Liver (tissue), 3 donors: ENCODE results near the gene S100A12.

Experiments
- FOXA2 ChIP-seq: IDR thresholded peaks from 2 replicates; pipeline ENCODE4 v1.6.1; 2016; ENCODE audit warnings: antibody characterized with exemption
- GABPA ChIP-seq, 2 donors: IDR thresholded peaks in 1 of 2; conservative IDR thresholded peaks in 1 of 2; 2 replicates each; pipeline ENCODE4 v1.6.1; 2016; ENCODE audit warnings: antibody characterized with exemption in 2 of 2, mild to moderate bottlenecking in 1 of 2, moderate library complexity in 1 of 2
- HNF4G ChIP-seq: IDR thresholded peaks from 2 replicates; pipeline ENCODE4 v1.6.1; 2016; ENCODE audit warnings: antibody characterized with exemption
- JUND ChIP-seq, 2 donors: IDR thresholded peaks; 2 replicates each; pipeline ENCODE4 v1.6.1; 2016; ENCODE audit warnings: antibody characterized with exemption in 2 of 2
- RAD21 ChIP-seq, 2 donors: IDR thresholded peaks; 2 replicates each; pipeline ENCODE4 v1.6.1; 2016; ENCODE audit warnings: antibody characterized with exemption in 2 of 2, mild to moderate bottlenecking in 2 of 2
- RXRA ChIP-seq, 2 donors: IDR thresholded peaks; 2 replicates each; pipeline ENCODE4 v1.6.1; 2017 to 2018; ENCODE audit warnings: antibody characterized with exemption in 2 of 2, mild to moderate bottlenecking in 1 of 2
- SP1 ChIP-seq: IDR thresholded peaks from 2 replicates; pipeline ENCODE4 v1.6.1; 2018; ENCODE audit warnings: antibody characterized with exemption, mild to moderate bottlenecking
- TAF1 ChIP-seq: conservative IDR thresholded peaks from 2 replicates; pipeline ENCODE4 v1.6.1; 2016; ENCODE audit warnings: antibody characterized with exemption, mild to moderate bottlenecking
- YY1 ChIP-seq: IDR thresholded peaks from 2 replicates; pipeline ENCODE4 v1.6.1; 2016; ENCODE audit warnings: antibody characterized with exemption, mild to moderate bottlenecking
- TF ChIP-seq, protein P1 (sequence below): fragments of 150-350 bp; IDR thresholded peaks from 2 replicates; pipeline ENCODE4 v1.5.1; 2017; ENCODE audit warnings: improper control_type of control experiment, low read depth, low read length; ENCODE audit not compliant: missing input control
- TF ChIP-seq, protein P2 (sequence below): IDR thresholded peaks from 2 replicates; pipeline ENCODE4 v1.6.1; 2016; ENCODE audit warnings: antibody characterized with exemption, mild to moderate bottlenecking
- TF ChIP-seq, protein P3 (sequence below): IDR thresholded peaks from 2 replicates; pipeline ENCODE4 v1.6.1; 2016; ENCODE audit warnings: antibody characterized with exemption
- donor health status: healthy.
- donor health status: healthy.

DNA sequence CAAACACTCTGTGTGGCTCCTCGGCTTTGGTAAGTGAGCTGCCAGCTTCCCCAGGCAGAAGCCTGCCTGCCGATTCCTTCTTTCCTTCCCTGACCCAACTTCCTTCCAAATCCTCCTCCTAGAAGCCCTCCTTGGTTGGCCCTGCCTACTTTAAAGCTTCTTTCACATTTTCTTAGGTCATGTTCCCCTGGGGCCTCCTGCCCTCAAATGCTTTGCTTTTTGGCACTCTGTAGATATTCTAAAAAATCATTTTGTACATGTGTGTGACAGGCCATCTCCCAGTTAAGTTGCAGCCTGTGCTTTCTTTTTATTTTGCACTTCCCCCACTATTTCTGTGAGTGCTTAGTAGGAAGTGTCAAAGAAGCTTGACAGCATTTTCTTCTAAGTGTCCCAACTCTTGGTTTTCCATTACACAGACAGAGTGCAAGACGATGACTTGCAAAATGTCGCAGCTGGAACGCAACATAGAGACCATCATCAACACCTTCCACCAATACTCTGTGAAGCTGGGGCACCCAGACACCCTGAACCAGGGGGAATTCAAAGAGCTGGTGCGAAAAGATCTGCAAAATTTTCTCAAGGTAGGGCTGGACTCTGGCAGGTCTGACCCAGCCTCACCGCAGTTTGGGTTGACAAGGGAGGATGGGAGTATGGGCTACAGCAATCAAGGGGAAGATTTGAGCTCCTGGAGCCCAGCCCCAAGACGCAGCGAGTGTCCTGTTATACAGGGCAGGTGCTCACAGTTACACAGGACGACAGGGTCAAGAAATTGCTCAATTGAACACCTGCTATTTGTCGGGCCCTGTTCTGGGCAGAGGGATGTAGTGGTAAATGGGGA is 17.3 kb downstream of the S100A12 start, which contains the start of gene S100A9:
- TF ChIP-seq, protein P1, sequence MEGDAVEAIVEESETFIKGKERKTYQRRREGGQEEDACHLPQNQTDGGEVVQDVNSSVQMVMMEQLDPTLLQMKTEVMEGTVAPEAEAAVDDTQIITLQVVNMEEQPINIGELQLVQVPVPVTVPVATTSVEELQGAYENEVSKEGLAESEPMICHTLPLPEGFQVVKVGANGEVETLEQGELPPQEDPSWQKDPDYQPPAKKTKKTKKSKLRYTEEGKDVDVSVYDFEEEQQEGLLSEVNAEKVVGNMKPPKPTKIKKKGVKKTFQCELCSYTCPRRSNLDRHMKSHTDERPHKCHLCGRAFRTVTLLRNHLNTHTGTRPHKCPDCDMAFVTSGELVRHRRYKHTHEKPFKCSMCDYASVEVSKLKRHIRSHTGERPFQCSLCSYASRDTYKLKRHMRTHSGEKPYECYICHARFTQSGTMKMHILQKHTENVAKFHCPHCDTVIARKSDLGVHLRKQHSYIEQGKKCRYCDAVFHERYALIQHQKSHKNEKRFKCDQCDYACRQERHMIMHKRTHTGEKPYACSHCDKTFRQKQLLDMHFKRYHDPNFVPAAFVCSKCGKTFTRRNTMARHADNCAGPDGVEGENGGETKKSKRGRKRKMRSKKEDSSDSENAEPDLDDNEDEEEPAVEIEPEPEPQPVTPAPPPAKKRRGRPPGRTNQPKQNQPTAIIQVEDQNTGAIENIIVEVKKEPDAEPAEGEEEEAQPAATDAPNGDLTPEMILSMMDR, result no peak
- TF ChIP-seq, protein P2, sequence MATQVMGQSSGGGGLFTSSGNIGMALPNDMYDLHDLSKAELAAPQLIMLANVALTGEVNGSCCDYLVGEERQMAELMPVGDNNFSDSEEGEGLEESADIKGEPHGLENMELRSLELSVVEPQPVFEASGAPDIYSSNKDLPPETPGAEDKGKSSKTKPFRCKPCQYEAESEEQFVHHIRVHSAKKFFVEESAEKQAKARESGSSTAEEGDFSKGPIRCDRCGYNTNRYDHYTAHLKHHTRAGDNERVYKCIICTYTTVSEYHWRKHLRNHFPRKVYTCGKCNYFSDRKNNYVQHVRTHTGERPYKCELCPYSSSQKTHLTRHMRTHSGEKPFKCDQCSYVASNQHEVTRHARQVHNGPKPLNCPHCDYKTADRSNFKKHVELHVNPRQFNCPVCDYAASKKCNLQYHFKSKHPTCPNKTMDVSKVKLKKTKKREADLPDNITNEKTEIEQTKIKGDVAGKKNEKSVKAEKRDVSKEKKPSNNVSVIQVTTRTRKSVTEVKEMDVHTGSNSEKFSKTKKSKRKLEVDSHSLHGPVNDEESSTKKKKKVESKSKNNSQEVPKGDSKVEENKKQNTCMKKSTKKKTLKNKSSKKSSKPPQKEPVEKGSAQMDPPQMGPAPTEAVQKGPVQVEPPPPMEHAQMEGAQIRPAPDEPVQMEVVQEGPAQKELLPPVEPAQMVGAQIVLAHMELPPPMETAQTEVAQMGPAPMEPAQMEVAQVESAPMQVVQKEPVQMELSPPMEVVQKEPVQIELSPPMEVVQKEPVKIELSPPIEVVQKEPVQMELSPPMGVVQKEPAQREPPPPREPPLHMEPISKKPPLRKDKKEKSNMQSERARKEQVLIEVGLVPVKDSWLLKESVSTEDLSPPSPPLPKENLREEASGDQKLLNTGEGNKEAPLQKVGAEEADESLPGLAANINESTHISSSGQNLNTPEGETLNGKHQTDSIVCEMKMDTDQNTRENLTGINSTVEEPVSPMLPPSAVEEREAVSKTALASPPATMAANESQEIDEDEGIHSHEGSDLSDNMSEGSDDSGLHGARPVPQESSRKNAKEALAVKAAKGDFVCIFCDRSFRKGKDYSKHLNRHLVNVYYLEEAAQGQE, result no peak
- TF ChIP-seq SP1, result no peak
- TF ChIP-seq HNF4G, result no peak
- peak; percentile 7 for TF ChIP-seq YY1
- no peak for TF ChIP-seq RAD21 (IDR thresholded peaks at IDR 0.05)
- no peak for TF ChIP-seq FOXA2
- TF ChIP-seq, protein P3, sequence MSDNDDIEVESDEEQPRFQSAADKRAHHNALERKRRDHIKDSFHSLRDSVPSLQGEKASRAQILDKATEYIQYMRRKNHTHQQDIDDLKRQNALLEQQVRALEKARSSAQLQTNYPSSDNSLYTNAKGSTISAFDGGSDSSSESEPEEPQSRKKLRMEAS, result no peak
- no peak for TF ChIP-seq JUND (IDR thresholded peaks at IDR 0.05)
- no peak for TF ChIP-seq TAF1
- no peak for TF ChIP-seq RXRA (IDR thresholded peaks at IDR 0.05)
- no peak for TF ChIP-seq GABPA (IDR thresholded peaks at IDR 0.05 in 1 of 2, conservative IDR thresholded peaks at IDR 0.05 in 1 of 2)
